Astrocyte of the spinal cord (primary cell): Measurements from ENCODE around the gene TMEM175.

ENCODE experiments used
- DNase-seq: peaks from one replicate; pipeline ENCODE4 v3.0.0; 2011; ENCODE audit warnings: low read depth, low spot score
- H3K4me3 ChIP-seq: 2 replicates; pipeline ENCODE4 v1.5.1; 2011; ENCODE audit warnings: low read depth, mild to moderate bottlenecking, low read length, moderate library complexity
- CTCF ChIP-seq: IDR thresholded peaks from 2 replicates; pipeline ENCODE4 v1.5.1; 2012; ENCODE audit warnings: low read depth, mild to moderate bottlenecking, low read length, inconsistent platforms
- in situ Hi-C: cut with HindIII; loops from 2 replicates; pipeline ENCODE4 v1.10.0; 2017; ENCODE audit warnings: low sequenced_read_pairs

Gene TMEM175

GRCh38 chr4:954211-955020 lies 22.2 kb downstream of the TMEM175 start:
- no peak for TF ChIP-seq CTCF
- in situ Hi-C loops: no loop called here
- H3K4me3 ChIP-seq: no peak overlapping the region
- DNase-seq: no peak

GRCh38 chr4:955161-955921 lies 23.1 kb downstream of the TMEM175 start:
- TF ChIP-seq CTCF: no peak
- in situ Hi-C loops: no loop called here
- H3K4me3 ChIP-seq: no peak overlapping the region
- no peak for DNase-seq

GRCh38 chr4:955931-956381 lies 23.7 kb downstream of the TMEM175 start:
- no peak for DNase-seq

GRCh38 chr4:956531-957230 lies 24.4 kb downstream of the TMEM175 start:
- TF ChIP-seq CTCF: no peak

More at GRCh38 chr4:955931-956381, 23.7 kb downstream of the TMEM175 start:
- H3K4me3 ChIP-seq: no peak overlapping the region
- TF ChIP-seq CTCF: no peak
- in situ Hi-C loops: no loop called here

GRCh38 chr4:957231-957580 lies 24.9 kb downstream of the TMEM175 start:
- no peak for DNase-seq
- TF ChIP-seq CTCF: no peak
- in situ Hi-C loops: no loop called here
- no peak overlapping the region for H3K4me3 ChIP-seq

More at GRCh38 chr4:956531-957230, 24.4 kb downstream of the TMEM175 start:
- DNase-seq: no peak
- in situ Hi-C loops: no loop called here
- no peak overlapping the region for H3K4me3 ChIP-seq

GRCh38 chr4:957581-958313 lies 25.5 kb downstream of the TMEM175 start:
- DNase-seq: no peak
- no peak for TF ChIP-seq CTCF
- in situ Hi-C loops: no loop called here
- H3K4me3 ChIP-seq: no peak overlapping the region
